ENCODE results near the gene SFXN5. TPM values are rescaled to one million over a fixed set of nuclear protein-coding genes. Genes with fewer than 3 reads are reported as not detected.

SFXN5 gene
- total and polyA plus RNA-seq, 2 of the 8 experiments (the other 6 are each of a cell fraction or from before 2014, with no cell fraction given) = 29.3 to 33.1 TPM

DNA sequence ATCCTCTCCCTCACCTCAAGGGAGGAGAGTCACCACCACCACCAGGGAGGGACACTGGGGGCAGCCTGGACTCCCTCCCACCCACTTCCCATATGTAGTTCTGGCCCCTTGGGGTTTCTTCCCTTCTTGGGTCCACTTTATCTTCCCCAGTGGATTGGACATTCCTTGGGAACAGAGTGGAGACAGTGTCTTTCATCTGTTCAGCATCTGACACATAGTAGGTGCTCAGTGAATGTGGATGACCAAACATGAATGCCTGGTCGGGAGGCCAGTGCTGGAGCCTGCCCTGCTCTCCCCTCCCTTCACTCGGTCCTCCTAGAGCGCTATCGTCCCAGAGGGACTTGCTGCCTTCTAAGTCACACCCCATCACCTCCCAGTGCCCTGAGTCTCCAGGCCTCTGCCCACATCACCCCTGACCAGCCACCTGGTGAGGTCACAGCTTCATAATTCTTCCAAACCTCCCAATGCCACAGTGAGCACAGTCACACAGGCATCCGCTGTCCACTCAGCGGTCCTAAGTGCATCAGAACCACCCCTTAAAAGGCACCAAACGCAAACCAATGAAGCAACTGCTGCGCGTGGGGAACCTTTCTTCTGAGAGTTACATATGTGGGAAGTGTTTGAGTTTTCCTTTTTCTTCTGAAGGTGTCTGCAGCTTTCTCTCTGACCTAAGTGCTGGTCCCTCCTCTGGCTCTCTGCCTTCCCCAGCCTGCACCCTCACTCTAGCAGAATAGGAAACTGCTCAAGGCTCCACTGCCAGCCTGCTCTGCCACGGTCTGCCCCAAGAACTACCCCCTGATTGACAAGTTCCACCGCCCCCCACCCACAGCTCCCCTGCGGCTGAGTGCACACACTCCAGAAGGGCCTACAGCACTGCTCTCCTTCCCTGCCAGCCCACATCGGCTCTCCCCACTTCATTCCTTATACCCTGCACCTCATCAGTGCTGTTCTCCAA lies 7.2 kb upstream of the SFXN5 start:
- WGBS, 2 experiments (ENCODE audit: extremely low coverage in 1 of 2, insufficient coverage in 1 of 2, insufficient read length in 1 of 2, insufficient replicate concordance in 2 of 2, low coverage in 1 of 2, low lambda C conversion rate in 2 of 2, missing lambda C conversion rate in 1 of 2) = 88% methylated on average over 13 of the region's 13 CpGs; no CpG with 5 or more reads in 1 of the 2 experiments
- H3K4ac ChIP-seq (replicated peaks; ENCODE audit: insufficient read length, low read depth, low read length) = no peak overlapping the region
- H4K91ac ChIP-seq (replicated peaks; ENCODE audit: insufficient read length, low read length) = no peak overlapping the region
- H4K5ac ChIP-seq (ENCODE audit: insufficient read length, low read depth, low read length) = no peak overlapping the region
- no peak overlapping the region for H2AK5ac ChIP-seq (ENCODE audit: low read depth, low read length)
- H3K56ac ChIP-seq (replicated peaks; ENCODE audit: insufficient read length, low read depth, low read length) = no peak overlapping the region
- FAIRE-seq = no peak
- H3K9ac ChIP-seq (replicated peaks in 1 of 4; ENCODE audit: extremely low read depth in 1 of 4, low read depth in 3 of 4, low read length in 3 of 4) = no peak overlapping the region
- H2AFZ ChIP-seq (ENCODE audit: low read length) = no peak overlapping the region
- H2BK5ac ChIP-seq (ENCODE audit: low read depth, low read length) = no peak overlapping the region; the same call in 1 of the 2 replicates
- H3K18ac ChIP-seq (ENCODE audit: extremely low read depth, low read length) = no peak overlapping the region
- H2BK120ac ChIP-seq (replicated peaks; ENCODE audit: low read depth, low read length) = no peak overlapping the region
- peaks cover 0 to 9% (median 5%) of the 10 kb centered on the region in 4 experiments; a peak in 6 of 7 replicates for H3K4me1 ChIP-seq (replicated peaks in 1 of 4; ENCODE audit: control insufficient read depth in 3 of 4, insufficient read depth in 4 of 4, low read length in 3 of 4)
- H3K23ac ChIP-seq (ENCODE audit: insufficient read length) = no peak overlapping the region
- H3K36me3 ChIP-seq (ENCODE audit: control insufficient read depth in 2 of 4, insufficient read depth in 4 of 4, low read length in 3 of 4) = no peaks in the 10 kb centered on the region; a peak in 1 of 8 replicates
- no peak overlapping the region for H3K27ac ChIP-seq (ENCODE audit: low read depth, low read length)
- H4K8ac ChIP-seq (ENCODE audit: extremely low read depth, insufficient read depth, low read length) = no peak overlapping the region
- H3K9me3 ChIP-seq (ENCODE audit: insufficient read depth in 2 of 2, low read depth in 1 of 2, low read length in 1 of 2) = no peaks in the 10 kb centered on the region
- H3K4me3 ChIP-seq (ENCODE audit: extremely low read depth in 1 of 4, insufficient read depth in 2 of 4, low read depth in 3 of 4, low read length in 4 of 4) = no peak overlapping the region
- no peak overlapping the region for H2BK12ac ChIP-seq (ENCODE audit: low read depth, low read length)
- no peak for DNase-seq (ENCODE audit: low read depth in 1 of 2, low spot score in 2 of 2)
- POLR2A ChIA-PET (ENCODE audit: partially characterized antibody) = no interaction called here
- CTCF ChIA-PET (ENCODE audit: partially characterized antibody) = interaction anchor here (0.8 to 12.9 kb wide), 9 partner anchors 7 to 184 kb away, joined by 3 to 321 read pairs (median 9); no protein-coding TSS in a partner anchor
- H4K20me1 ChIP-seq (replicated peaks in 1 of 2; ENCODE audit: control insufficient read depth in 1 of 2, insufficient read depth in 2 of 2, low read length in 2 of 2) = peaks cover 0 to 6% of the 10 kb centered on the region in 2 experiments
- no peaks in the 10 kb centered on the region; the same call in 1 of the 2 replicates for H3K79me1 ChIP-seq (ENCODE audit: low read depth, low read length)
- H2BK15ac ChIP-seq (ENCODE audit: low read length) = no peak overlapping the region
- no peak overlapping the region for H3K14ac ChIP-seq (ENCODE audit: insufficient read length)
- H3K27me3 ChIP-seq (replicated peaks in 1 of 4; ENCODE audit: control insufficient read depth in 3 of 4, extremely low read depth in 1 of 4, insufficient read depth in 3 of 4, low read length in 3 of 4) = no peaks in the 10 kb centered on the region
- H2BK20ac ChIP-seq (ENCODE audit: low read length) = no peak overlapping the region
- no peaks in the 10 kb centered on the region for H3K23me2 ChIP-seq (ENCODE audit: low read depth, low read length)
- H3K79me2 ChIP-seq (ENCODE audit: control insufficient read depth in 1 of 2, insufficient read depth in 2 of 2, low read length in 2 of 2) = no peaks in the 10 kb centered on the region
- no peak overlapping the region for H3K4me2 ChIP-seq (ENCODE audit: insufficient read depth in 1 of 2, low read depth in 2 of 2, low read length in 2 of 2)
- TF ChIP-seq CHD2 (IDR thresholded peaks at IDR 0.05; ENCODE audit: low read length) (no peak), PHF8 (conservative IDR thresholded peaks at IDR 0.05; ENCODE audit: low read depth, low read length) (no peak), RBBP5 (IDR thresholded peaks at IDR 0.05; ENCODE audit: borderline replicate concordance, low read depth, low read length) (no peak), YY1 (IDR thresholded peaks at IDR 0.05; ENCODE audit: low read depth, low read length) (no peak), SIX5 (IDR thresholded peaks at IDR 0.05; ENCODE audit: low read depth, low read length) (no peak), CHD1 (IDR thresholded peaks at IDR 0.05; ENCODE audit: low read depth, low read length) (no peak)
- TF ChIP-seq, protein P1, sequence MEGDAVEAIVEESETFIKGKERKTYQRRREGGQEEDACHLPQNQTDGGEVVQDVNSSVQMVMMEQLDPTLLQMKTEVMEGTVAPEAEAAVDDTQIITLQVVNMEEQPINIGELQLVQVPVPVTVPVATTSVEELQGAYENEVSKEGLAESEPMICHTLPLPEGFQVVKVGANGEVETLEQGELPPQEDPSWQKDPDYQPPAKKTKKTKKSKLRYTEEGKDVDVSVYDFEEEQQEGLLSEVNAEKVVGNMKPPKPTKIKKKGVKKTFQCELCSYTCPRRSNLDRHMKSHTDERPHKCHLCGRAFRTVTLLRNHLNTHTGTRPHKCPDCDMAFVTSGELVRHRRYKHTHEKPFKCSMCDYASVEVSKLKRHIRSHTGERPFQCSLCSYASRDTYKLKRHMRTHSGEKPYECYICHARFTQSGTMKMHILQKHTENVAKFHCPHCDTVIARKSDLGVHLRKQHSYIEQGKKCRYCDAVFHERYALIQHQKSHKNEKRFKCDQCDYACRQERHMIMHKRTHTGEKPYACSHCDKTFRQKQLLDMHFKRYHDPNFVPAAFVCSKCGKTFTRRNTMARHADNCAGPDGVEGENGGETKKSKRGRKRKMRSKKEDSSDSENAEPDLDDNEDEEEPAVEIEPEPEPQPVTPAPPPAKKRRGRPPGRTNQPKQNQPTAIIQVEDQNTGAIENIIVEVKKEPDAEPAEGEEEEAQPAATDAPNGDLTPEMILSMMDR (IDR thresholded peaks at IDR 0.05; ENCODE audit: control extremely low read depth in 1 of 3, insufficient read depth in 1 of 3, low read depth in 1 of 3, low read length in 3 of 3) = no peak
- TF ChIP-seq, protein P2, sequence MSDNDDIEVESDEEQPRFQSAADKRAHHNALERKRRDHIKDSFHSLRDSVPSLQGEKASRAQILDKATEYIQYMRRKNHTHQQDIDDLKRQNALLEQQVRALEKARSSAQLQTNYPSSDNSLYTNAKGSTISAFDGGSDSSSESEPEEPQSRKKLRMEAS (IDR thresholded peaks at IDR 0.05) = no peak
